ENCODE measurements around the gene PIGZ. TPM values are rescaled to one million over a fixed set of nuclear protein-coding genes. Genes with fewer than 3 reads are reported as not detected.
A peak's percentile ranks its signal among the peaks of the same experiment; 100 is the strongest.

Gene PIGZ
- total and polyA plus RNA-seq, 2 donors = 5.8 to 10.8 TPM

DNA sequence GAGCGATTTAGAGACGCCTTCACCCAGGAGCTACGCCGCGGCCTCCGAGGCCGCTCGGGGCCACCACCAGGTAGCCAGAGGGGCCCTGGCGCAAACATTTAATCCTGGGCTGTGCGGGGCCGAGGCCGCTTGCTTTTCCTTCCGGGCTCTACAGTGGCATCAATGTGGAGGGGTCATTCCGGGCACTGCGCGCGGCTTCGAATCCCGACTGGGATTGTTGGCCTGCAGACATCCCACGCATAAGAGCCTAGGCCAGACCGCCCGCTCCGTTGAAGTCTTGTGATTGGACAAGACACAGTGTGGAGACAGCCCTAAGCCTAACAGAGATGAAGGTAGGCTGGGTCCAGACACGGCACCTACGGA is 25.7 kb downstream of the PIGZ start:
- peak overlapping the region; percentile 58 for H3K27ac ChIP-seq (ENCODE audit: low read depth)
- no peak for DNase-seq (ENCODE audit: extremely low spot score)
- H3K36me3 ChIP-seq (ENCODE audit: insufficient read depth) = no peaks in the 10 kb centered on the region
- H3K4me3 ChIP-seq (ENCODE audit: low read depth, low read length) = peak overlapping the region; percentile 97
- H3K4me1 ChIP-seq (ENCODE audit: insufficient read depth) = no peaks in the 10 kb centered on the region
- under 1% methylated on average over 25 of the region's 25 CpGs for WGBS

DNA sequence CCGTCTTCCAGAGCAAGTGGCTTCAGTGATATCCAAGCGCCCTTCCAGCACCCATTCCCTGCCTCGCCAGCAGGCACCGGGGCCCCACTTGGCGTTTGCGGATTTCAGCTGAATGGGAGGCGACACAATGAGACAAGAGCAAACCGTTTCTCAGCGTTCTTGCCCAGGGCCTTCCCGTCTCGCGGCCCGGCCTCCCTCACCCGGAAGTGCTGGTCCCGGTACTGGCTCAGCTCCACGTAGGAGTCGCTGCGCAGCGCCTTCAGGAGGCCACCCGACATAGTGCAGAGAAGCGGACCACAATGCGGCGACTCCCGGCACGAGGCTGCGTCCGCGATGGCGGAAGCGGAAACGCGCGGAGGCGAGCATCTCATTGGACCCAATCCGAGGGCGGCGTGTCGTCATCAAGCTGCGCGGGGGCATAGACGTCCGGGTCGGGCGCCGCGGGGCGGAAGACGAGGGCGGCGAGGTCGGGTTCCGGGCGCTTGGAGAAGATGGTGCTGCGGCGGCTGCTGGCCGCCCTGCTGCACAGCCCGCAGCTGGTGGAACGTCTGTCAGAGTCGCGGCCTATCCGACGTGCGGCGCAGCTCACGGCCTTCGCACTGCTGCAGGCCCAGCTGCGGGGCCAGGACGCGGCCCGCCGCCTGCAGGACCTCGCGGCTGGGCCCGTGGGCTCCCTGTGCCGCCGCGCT is 26.3 kb downstream of the PIGZ start, which contains the start of gene NCBP2:
Gene NCBP2, minus strand, starts transcription at position 303 of the 689 bp plus-strand sequence. Its CDS starts 25 bp downstream, at position 278.
- under 1% methylated on average over 77 of the region's 77 CpGs for WGBS
- Histone ChIP-seq H3K27ac (ENCODE audit: low read depth) (peak within 1 kb of the TSS; percentile 92), H3K4me1 (ENCODE audit: insufficient read depth) (no peaks in the 10 kb centered on the region), H3K36me3 (ENCODE audit: insufficient read depth) (no peaks in the 10 kb centered on the region), H3K4me3 (ENCODE audit: low read depth, low read length) (peak within 1 kb of the TSS; percentile 97)
- DNase-seq (ENCODE audit: extremely low spot score) = peak; percentile 92

DNA sequence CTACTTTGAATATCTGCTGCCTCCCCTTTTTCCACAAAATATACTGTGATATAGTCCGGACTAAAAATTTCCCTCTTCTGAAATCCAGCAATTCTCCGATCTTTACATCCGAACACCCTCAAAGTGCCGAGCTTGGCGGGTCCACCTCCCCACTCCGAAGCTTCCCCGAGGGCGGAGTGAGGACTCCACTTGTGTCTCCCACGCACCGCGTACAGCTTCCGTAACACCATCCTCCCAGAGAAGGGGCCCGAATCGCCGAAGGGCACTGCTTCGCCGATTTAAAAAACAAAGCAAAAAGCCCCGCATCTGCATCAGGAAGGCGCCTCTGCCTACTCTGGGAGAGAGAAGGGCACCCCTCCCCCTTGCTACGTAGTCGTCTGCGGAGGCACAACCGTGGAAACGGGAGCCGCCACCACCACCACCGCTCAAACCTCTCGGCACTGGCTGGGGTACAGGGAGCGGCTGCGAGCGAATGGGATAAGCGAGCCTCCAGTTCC is 26.9 kb downstream of the PIGZ start:
- no peaks in the 10 kb centered on the region for H3K36me3 ChIP-seq (ENCODE audit: insufficient read depth)
- H3K27ac ChIP-seq (ENCODE audit: low read depth) = peak overlapping the region; percentile 92
- WGBS = under 1% methylated on average over 31 of the region's 31 CpGs
- H3K4me1 ChIP-seq (ENCODE audit: insufficient read depth) = no peaks in the 10 kb centered on the region
- DNase-seq (ENCODE audit: extremely low spot score) = no peak
- H3K4me3 ChIP-seq (ENCODE audit: low read depth, low read length) = peak overlapping the region; percentile 97

DNA sequence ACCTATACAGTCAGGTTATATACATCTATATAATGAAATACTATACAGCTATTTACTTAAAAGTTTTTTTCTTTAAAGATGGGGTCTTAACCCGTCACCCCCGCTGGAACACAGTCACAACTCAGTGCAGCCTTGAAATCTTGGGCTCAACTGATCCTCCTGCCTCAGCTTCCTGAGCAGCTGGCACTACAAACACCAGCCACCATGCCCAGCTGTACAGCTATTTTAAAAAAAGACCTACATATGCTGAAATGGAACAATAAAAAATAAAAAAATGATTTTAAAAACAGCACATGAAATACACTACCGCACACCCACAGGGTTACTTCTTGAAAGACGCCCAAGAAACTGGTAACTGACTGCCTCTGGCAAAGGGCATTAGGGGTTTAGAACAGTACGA is 30.1 kb downstream of the PIGZ start:
- WGBS = 85% methylated on average over 5 of the region's 5 CpGs

DNA sequence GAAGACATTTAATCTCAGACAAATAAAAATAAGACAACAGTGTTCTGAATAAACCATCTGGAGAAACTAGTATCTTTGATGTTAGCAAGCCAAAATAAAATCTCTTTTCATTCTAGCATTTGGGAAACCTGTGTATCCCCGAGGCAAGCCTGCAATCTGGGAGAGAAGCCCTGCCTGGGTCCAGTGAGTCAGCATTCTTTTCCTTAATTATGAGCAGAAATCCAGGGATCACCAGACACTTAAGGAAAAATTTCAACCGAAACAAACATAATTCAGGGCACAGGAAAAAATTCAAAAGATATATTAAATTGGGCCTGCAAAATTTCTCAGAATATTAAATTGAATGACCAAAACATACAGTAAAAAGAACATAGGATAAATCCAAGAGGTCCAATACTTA is 30.5 kb downstream of the PIGZ start:
- no peak for DNase-seq (ENCODE audit: extremely low spot score)
- Histone ChIP-seq H3K4me3 (ENCODE audit: low read depth, low read length) (no peak overlapping the region), H3K4me1 (ENCODE audit: insufficient read depth) (no peaks in the 10 kb centered on the region), H3K36me3 (ENCODE audit: insufficient read depth) (no peaks in the 10 kb centered on the region), H3K27ac (ENCODE audit: low read depth) (no peak overlapping the region)
- 85% methylated on average over 2 of the region's 2 CpGs for WGBS

More for the DNA sequence above, 30.1 kb downstream of the PIGZ start:
- no peak for DNase-seq (ENCODE audit: extremely low spot score)
- Histone ChIP-seq H3K27ac (ENCODE audit: low read depth) (no peak overlapping the region), H3K4me3 (ENCODE audit: low read depth, low read length) (no peak overlapping the region), H3K4me1 (ENCODE audit: insufficient read depth) (no peaks in the 10 kb centered on the region), H3K36me3 (ENCODE audit: insufficient read depth) (no peaks in the 10 kb centered on the region)

DNA sequence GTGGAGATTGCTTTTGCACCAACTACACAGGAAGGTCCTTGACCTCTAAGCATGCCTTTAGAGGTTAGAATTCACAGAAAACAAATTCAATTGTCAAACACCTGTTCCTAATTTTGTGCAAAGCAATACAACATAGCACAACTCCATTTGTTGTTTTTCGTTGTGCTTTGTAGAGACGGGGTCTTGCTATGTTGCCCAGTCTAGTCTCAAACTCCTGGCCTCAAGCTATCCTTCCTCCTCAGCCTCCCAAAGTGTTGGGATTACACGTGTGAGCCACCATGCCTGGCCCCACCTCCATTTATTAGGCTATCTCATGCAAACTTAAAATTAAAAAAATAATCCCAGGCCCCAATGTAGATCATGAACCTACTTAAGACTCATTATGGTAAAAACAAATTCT is 32.3 kb downstream of the PIGZ start:
- no peaks in the 10 kb centered on the region for H3K4me1 ChIP-seq (ENCODE audit: insufficient read depth)
- no peak overlapping the region for H3K27ac ChIP-seq (ENCODE audit: low read depth)
- no peak for DNase-seq (ENCODE audit: extremely low spot score)
- WGBS = 92% methylated on average over 3 of the region's 3 CpGs
- no peaks in the 10 kb centered on the region for H3K36me3 ChIP-seq (ENCODE audit: insufficient read depth)
- no peak overlapping the region for H3K4me3 ChIP-seq (ENCODE audit: low read depth, low read length)

DNA sequence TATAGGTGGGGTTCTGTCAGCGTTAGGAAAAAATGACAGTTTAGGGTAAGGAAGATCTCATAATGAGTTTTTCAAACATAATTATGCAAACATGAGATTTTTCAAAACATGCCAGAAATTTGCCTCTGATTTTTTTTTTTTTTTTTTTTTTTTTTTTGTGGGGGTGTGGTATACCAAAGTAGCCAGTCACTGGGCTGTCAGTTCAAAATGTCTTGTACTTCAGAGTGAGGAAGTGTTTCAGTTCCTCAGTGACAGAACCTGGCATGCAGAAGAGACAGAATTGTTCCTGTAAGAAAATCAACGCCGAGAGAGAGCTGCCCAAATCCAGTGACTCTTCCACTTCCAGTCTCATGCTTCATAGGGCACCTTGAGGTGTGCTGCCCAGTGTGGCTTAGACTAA is 36.0 kb downstream of the PIGZ start:
- H3K36me3 ChIP-seq (ENCODE audit: insufficient read depth) = no peaks in the 10 kb centered on the region
- no peak overlapping the region for H3K4me3 ChIP-seq (ENCODE audit: low read depth, low read length)
- no peaks in the 10 kb centered on the region for H3K4me1 ChIP-seq (ENCODE audit: insufficient read depth)
- H3K27ac ChIP-seq (ENCODE audit: low read depth) = no peak overlapping the region
- DNase-seq (ENCODE audit: extremely low spot score) = no peak
- WGBS = 91% methylated on average over 3 of the region's 3 CpGs

DNA sequence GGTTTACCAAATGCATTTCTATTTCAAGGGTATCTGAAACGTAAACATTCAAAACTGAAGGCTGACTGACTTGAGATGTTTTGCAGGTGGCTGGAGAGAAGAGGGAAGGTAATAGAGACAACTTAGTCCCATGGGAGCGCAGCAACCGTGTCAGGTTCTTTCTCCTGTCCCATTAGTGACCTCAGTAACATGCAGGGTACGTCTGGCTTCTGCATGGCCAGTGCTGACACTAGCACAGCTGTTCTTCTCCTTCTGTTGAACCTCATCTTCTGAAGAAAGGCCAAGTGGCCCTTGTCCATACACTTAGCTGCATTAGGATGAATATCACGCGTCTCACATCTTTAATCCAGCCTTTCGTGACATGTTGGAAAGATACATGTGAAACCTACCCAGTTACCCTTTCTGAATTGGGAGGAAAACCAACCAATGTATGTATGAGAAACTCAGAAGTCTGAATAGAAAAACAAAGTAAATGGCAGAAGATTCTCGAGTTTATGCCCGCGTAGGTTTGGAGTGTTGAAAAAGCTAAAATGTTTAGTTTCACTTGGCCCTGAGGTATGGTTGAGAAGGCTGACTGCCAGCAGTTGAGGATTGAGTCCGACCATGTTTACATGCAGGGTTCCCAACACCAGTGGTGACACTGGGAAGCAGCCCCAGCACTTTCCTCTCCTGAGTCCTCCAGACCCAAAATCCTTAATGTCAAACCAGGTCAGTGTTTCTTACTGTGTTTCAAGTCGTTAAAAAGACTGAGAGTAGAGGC is 36.6 kb downstream of the PIGZ start:
- no peaks in the 10 kb centered on the region for H3K36me3 ChIP-seq (ENCODE audit: insufficient read depth)
- WGBS = 84% methylated on average over 12 of the region's 12 CpGs
- H3K4me1 ChIP-seq (ENCODE audit: insufficient read depth) = no peaks in the 10 kb centered on the region
- no peak overlapping the region for H3K27ac ChIP-seq (ENCODE audit: low read depth)
- no peak for DNase-seq (ENCODE audit: extremely low spot score)
- H3K4me3 ChIP-seq (ENCODE audit: low read depth, low read length) = no peak overlapping the region

DNA sequence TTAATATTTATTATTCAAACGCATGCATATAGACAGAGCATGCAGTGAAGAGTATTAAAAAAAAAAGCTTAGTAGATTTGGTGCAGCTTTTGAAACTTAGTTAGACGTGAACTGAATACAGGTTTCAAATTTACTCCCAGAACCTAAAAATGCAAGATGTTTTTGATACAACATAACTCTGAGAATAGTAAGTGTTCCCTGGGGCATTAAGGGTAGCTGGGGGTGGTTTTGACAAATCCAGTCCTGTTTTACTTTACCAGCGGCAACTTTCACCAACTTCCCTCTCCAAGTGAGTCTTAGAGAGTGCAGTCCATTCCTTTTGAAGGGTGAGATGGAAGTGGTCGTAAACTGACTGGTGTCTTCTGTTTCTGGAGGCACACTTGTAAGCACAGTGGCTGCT is 37.5 kb downstream of the PIGZ start:
- Histone ChIP-seq H3K27ac (ENCODE audit: low read depth) (no peak overlapping the region), H3K4me1 (ENCODE audit: insufficient read depth) (no peaks in the 10 kb centered on the region), H3K36me3 (ENCODE audit: insufficient read depth) (no peaks in the 10 kb centered on the region), H3K4me3 (ENCODE audit: low read depth, low read length) (no peak overlapping the region)
- WGBS = 89% methylated on average over 4 of the region's 4 CpGs
- DNase-seq (ENCODE audit: extremely low spot score) = no peak

DNA sequence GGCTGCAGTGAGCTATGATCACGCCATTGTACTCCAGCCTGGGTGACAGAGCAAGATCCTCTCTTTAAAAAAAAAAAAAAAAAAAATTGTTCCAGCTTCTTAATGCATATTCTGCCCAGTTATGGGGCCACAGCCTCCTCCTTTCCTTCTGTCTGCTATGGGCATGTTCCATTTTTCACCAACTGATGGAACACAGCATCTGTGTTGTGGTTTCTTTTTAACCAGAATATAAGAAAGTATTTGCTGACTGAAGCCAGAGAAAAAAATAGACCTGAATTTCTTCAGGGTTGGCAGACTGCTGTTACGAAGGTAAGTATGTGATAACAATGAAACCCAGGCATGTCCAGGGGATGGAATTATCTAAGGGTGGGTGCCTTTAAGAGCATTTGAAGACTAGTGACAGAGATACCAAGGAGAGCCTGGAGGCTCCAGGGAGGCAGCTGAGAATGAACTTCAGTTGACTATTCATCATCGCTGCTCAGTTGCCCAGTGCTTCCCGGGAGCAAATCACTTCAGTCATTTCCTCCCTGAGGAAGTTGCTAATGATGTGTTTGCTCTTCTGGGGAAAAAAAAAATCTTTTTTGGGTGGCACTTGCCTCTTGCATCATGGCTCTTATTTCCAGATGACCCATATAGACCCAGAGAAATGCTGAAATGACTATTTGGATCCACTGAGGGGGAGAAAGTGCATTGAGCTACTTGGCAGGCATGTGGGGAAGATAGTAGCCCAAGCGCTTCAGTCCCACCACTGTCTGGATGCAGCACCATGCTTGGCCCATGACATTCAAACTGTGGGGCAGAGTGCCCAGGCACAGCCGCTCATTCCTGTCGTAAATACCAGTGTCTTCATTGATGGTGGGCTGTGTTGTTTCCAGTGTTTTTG is 40.8 kb downstream of the PIGZ start:
- H3K27ac ChIP-seq (ENCODE audit: low read depth) = no peak overlapping the region
- no peak overlapping the region for H3K4me3 ChIP-seq (ENCODE audit: low read depth, low read length)
- no peak for DNase-seq (ENCODE audit: extremely low spot score)
- 94% methylated on average over 7 of the region's 7 CpGs for WGBS
- H3K36me3 ChIP-seq (ENCODE audit: insufficient read depth) = no peaks in the 10 kb centered on the region
- H3K4me1 ChIP-seq (ENCODE audit: insufficient read depth) = no peaks in the 10 kb centered on the region

DNA sequence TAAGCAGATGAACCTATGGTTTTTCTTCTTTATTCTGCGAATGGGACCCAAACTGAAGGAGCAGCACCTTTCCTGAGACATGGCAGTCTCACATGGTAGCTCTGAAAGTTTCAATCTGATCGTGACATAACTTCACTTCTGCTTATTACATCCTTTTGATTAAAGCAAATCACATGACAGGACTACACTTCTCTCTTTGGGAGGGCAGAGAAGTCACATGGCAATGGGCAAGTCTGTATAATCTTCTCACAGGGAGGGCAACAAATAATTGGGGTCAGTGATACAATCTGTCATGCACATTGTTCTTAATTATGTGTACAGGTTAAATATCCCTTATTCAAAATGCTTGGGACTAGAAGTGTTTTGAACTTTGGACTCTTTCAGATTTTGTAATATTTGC is 47.9 kb downstream of the PIGZ start:
- 64% methylated on average over 2 of the region's 2 CpGs for WGBS
- no peak overlapping the region for H3K4me3 ChIP-seq (ENCODE audit: low read depth, low read length)
- H3K27ac ChIP-seq (ENCODE audit: low read depth) = no peak overlapping the region
- no peaks in the 10 kb centered on the region for H3K4me1 ChIP-seq (ENCODE audit: insufficient read depth)
- H3K36me3 ChIP-seq (ENCODE audit: insufficient read depth) = peaks cover 2% of the 10 kb centered on the region
- no peak for DNase-seq (ENCODE audit: extremely low spot score)

DNA sequence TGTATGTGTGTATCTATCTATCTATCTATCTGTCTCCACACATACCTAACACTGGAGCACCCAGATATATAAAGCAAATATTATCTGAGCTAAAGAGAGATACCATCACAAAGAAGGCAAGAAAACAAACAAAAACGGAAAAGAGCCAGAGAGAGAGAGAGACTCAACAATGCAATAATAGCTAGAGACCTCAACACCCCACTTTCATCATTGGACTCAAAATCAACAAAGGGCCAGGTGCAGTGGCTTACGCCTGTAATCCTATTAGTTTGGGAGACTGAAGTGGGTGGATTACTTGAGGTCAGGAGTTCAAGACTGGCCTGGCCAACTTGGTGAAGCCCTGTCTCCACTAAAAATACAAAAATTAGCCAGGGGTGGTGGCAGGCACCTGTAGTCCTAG is 49.7 kb downstream of the PIGZ start:
- no peaks in the 10 kb centered on the region for H3K4me1 ChIP-seq (ENCODE audit: insufficient read depth)
- WGBS = 85% methylated on average over 2 of the region's 2 CpGs
- DNase-seq (ENCODE audit: extremely low spot score) = no peak
- H3K4me3 ChIP-seq (ENCODE audit: low read depth, low read length) = no peak overlapping the region
- no peak overlapping the region for H3K27ac ChIP-seq (ENCODE audit: low read depth)
- peaks cover 6% of the 10 kb centered on the region for H3K36me3 ChIP-seq (ENCODE audit: insufficient read depth)

DNA sequence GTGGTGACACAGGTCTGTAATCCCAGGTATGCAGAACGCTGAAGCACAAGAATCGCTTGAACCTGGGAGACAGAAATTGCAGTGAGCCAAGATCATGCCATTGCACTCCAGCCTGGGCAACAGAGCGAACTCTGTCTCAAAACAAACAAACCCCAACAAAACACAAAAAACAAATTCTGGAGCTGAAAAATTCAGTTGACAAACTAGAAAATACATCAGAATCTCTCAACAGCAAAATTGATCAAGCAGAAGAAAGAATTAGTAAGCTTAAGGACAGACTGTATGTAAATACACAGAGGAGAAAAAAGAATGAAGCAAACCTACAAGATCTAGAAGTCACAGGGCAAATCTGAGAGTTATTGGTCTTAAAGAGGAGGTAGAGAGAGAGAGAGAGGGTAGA is 51.6 kb downstream of the PIGZ start:
- Histone ChIP-seq H3K27ac (ENCODE audit: low read depth) (no peak overlapping the region), H3K4me1 (ENCODE audit: insufficient read depth) (no peaks in the 10 kb centered on the region), H3K4me3 (ENCODE audit: low read depth, low read length) (no peak overlapping the region), H3K36me3 (ENCODE audit: insufficient read depth) (peaks cover 6% of the 10 kb centered on the region)
- no peak for DNase-seq (ENCODE audit: extremely low spot score)
- WGBS = 99% methylated on average over 3 of the region's 3 CpGs
